ENCODE measurements around the gene LRRC14B. TPM values are rescaled to one million over a fixed set of nuclear protein-coding genes. Genes with fewer than 3 reads are reported as not detected.

LRRC14B gene
- total and polyA plus RNA-seq, 4 donors = 0.09 TPM; not detected in 3

DNA sequence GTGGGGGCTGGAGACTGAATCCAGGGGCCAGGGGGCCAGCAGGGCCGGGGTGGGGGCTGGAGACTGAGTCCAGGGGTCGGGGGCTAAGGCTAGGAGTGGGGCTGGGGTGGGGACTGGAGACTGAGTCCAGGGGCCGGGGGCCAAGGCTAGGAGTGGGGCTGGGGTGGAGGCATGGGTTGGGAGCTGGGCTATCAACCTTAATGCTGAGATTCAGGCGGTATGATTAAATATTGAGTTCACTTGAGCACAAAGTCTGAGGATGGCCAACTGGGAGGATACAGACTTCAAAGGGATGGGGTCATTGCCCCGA, 17.0 kb upstream of the LRRC14B start (continued):
- no peak for TF ChIP-seq RAD21 (IDR thresholded peaks at IDR 0.05)

GRCh38 chr5:174876-175465, 16.3 kb upstream of the LRRC14B start:
- Histone ChIP-seq H3K9ac (ENCODE audit: low read depth in 1 of 2, low read length in 2 of 2) (no peak overlapping the region), H3K36me3 (ENCODE audit: control insufficient read depth in 4 of 4, insufficient read depth in 3 of 4, low read depth in 1 of 4, low read length in 3 of 4) (no peaks in the 10 kb centered on the region), H3K4me3 (ENCODE audit: low read depth in 1 of 3, low read length in 3 of 3) (no peak overlapping the region), H3K27me3 (ENCODE audit: control insufficient read depth in 4 of 4, insufficient read depth in 4 of 4, low read length in 3 of 4) (peaks cover 0 to 3% (median 0%) of the 10 kb centered on the region in 4 donors), H3K4me1 (ENCODE audit: control insufficient read depth in 4 of 4, insufficient read depth in 4 of 4, low read length in 3 of 4) (no peaks in the 10 kb centered on the region), H3K9me3 (ENCODE audit: control insufficient read depth in 4 of 4, low read length in 3 of 4) (no peaks in the 10 kb centered on the region), H3K27ac (ENCODE audit: low read depth in 1 of 2, low read length in 2 of 2) (no peak overlapping the region)
- DNase-seq (ENCODE audit: low spot score) = no peak
- 87% methylated on average over 16 of the region's 16 CpGs for WGBS
- no peak for TF ChIP-seq RAD21 (IDR thresholded peaks at IDR 0.05)
- no peak for TF ChIP-seq YY1 (IDR thresholded peaks at IDR 0.05)
- TF ChIP-seq, protein P1, sequence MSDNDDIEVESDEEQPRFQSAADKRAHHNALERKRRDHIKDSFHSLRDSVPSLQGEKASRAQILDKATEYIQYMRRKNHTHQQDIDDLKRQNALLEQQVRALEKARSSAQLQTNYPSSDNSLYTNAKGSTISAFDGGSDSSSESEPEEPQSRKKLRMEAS (IDR thresholded peaks at IDR 0.05) = no peak
- TF ChIP-seq, protein P2, sequence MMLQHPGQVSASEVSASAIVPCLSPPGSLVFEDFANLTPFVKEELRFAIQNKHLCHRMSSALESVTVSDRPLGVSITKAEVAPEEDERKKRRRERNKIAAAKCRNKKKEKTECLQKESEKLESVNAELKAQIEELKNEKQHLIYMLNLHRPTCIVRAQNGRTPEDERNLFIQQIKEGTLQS (IDR thresholded peaks at IDR 0.05) = no peak
- TF ChIP-seq SP1 (IDR thresholded peaks at IDR 0.05) = no peak
- no peak for TF ChIP-seq HNF4A (conservative IDR thresholded peaks at IDR 0.05)
- TF ChIP-seq GABPA (IDR thresholded peaks at IDR 0.05 in 1 of 2, conservative IDR thresholded peaks at IDR 0.05 in 1 of 2) = no peak
- TF ChIP-seq, protein P3, sequence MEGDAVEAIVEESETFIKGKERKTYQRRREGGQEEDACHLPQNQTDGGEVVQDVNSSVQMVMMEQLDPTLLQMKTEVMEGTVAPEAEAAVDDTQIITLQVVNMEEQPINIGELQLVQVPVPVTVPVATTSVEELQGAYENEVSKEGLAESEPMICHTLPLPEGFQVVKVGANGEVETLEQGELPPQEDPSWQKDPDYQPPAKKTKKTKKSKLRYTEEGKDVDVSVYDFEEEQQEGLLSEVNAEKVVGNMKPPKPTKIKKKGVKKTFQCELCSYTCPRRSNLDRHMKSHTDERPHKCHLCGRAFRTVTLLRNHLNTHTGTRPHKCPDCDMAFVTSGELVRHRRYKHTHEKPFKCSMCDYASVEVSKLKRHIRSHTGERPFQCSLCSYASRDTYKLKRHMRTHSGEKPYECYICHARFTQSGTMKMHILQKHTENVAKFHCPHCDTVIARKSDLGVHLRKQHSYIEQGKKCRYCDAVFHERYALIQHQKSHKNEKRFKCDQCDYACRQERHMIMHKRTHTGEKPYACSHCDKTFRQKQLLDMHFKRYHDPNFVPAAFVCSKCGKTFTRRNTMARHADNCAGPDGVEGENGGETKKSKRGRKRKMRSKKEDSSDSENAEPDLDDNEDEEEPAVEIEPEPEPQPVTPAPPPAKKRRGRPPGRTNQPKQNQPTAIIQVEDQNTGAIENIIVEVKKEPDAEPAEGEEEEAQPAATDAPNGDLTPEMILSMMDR (IDR thresholded peaks at IDR 0.05; ENCODE audit: low read depth, low read length, missing input control) = no peak
- TF ChIP-seq FOXA2 (IDR thresholded peaks at IDR 0.05) = no peak
- TF ChIP-seq JUND (IDR thresholded peaks at IDR 0.05) = no peak
- no peak for TF ChIP-seq RXRA (IDR thresholded peaks at IDR 0.05)
- TF ChIP-seq NR2F2 (IDR thresholded peaks at IDR 0.05) = no peak
- TF ChIP-seq FOXA1 (IDR thresholded peaks at IDR 0.05) = no peak
- no peak for TF ChIP-seq ZBTB33 (IDR thresholded peaks at IDR 0.05)
- no peak for TF ChIP-seq HNF4G (IDR thresholded peaks at IDR 0.05)
- TF ChIP-seq REST (IDR thresholded peaks at IDR 0.05) = no peak
- TF ChIP-seq EGR1 (IDR thresholded peaks at IDR 0.05; ENCODE audit: low read depth in 2 of 2) = no peak
- no peak for TF ChIP-seq TAF1 (conservative IDR thresholded peaks at IDR 0.05)

Data from liver (tissue), 9 donors.